Endothelial cell of umbilical vein (primary cell): ENCODE data around the gene CNDP2. TPM values are rescaled to one million over a fixed set of nuclear protein-coding genes. Genes with fewer than 3 reads are reported as not detected.

Source experiments
- BruUV-seq: library from RNA; stranded (reverse); fragments of 400-500 nt; replicated peaks from 2 replicates; lab custom pipeline; 2021; lab: Mats Ljungman, UMichigan
- CTCF ChIA-PET: fragments of 300-600, 350-600 bp; sonication (Branson Sonifier 250); formaldehyde crosslinking; loops from one replicate; lab custom pipeline; 2021; ENCODE audit warnings: antibody characterized with exemption, inconsistent platforms; lab: Charles Lee
- POLR2A ChIA-PET: fragments of 300-600, 350-600 bp; sonication (Branson Sonifier 250); formaldehyde crosslinking; loops from one replicate; lab custom pipeline; 2021; ENCODE audit warnings: antibody characterized with exemption, inconsistent platforms; lab: Charles Lee
- DNase-seq: peaks from one replicate; pipeline ENCODE4 v3.0.0-alpha.2; 2011; ENCODE audit warnings: low read depth, low spot score
- FAIRE-seq: peaks from 2 replicates; lab custom pipeline; 2011; peaks lifted over from hg19 to GRCh38; lab: Jason Lieb, UNC
- H2AFZ ChIP-seq: 2 replicates; pipeline ENCODE4 v1.6.0; 2012; ENCODE audit warnings: low read depth, low read length, control low read depth, inconsistent platforms
- H3K27ac ChIP-seq: 2 replicates; pipeline ENCODE4 v1.5.1; 2011; ENCODE audit warnings: low read depth, mild to moderate bottlenecking, control low read depth, low read length, moderate library complexity; ENCODE audit not compliant: insufficient read depth
- H3K27me3 ChIP-seq, 2 experiments: 2 replicates each; pipeline versions ENCODE4 v1.6.0 to v1.6.1; 2011; ENCODE audit warnings: low read length in 2 of 2, mixed read lengths in 1 of 2; ENCODE audit not compliant: control insufficient read depth in 2 of 2, insufficient read depth in 2 of 2
- H3K36me3 ChIP-seq, 2 experiments: 2 replicates in 1 of 2; 3 replicates in 1 of 2; pipeline ENCODE4 v1.5.1; 2011; ENCODE audit warnings: low read length in 2 of 2, mild to moderate bottlenecking in 1 of 2, moderate library complexity in 1 of 2; ENCODE audit not compliant: control insufficient read depth in 2 of 2, insufficient read depth in 2 of 2; ENCODE audit errors: extremely low read depth in 1 of 2
- H3K4me1 ChIP-seq: 3 replicates; pipeline ENCODE4 v1.5.1; 2011; ENCODE audit warnings: mild to moderate bottlenecking, low read length; ENCODE audit not compliant: control insufficient read depth, insufficient read depth; ENCODE audit errors: extremely low read depth
- H3K4me2 ChIP-seq: 2 replicates; pipeline ENCODE4 v1.6.1; 2011; ENCODE audit warnings: low read length, control low read depth, mixed read lengths; ENCODE audit not compliant: insufficient read depth
- H3K4me3 ChIP-seq, 3 experiments: fragments of 200-600 bp in 1 of 3; sonication (generic), shearing (Covaris generic) in 1 of 3; replicated peaks in 1 of 3; 2 replicates each; pipeline ENCODE4 v1.5.1; 2011 to 2016; ENCODE audit warnings: control low read depth in 3 of 3, low read length in 3 of 3, mild to moderate bottlenecking in 2 of 3, inconsistent platforms in 1 of 3, low read depth in 1 of 3, moderate library complexity in 1 of 3; ENCODE audit not compliant: insufficient read depth in 1 of 3
- H3K79me2 ChIP-seq: 2 replicates; pipeline ENCODE4 v1.6.0; 2012; ENCODE audit warnings: low read length, inconsistent platforms; ENCODE audit not compliant: control insufficient read depth, insufficient read depth
- H3K9ac ChIP-seq: replicated peaks from 2 replicates; pipeline ENCODE3; 2011; ENCODE audit warnings: low read length, control low read depth; ENCODE audit not compliant: insufficient read depth; ENCODE audit errors: extremely low read depth
- H3K9me1 ChIP-seq: replicated peaks from 3 replicates; pipeline ENCODE4 v1.6.0; 2011; ENCODE audit warnings: mild to moderate bottlenecking, low read length; ENCODE audit not compliant: control insufficient read depth, insufficient read depth; ENCODE audit errors: extremely low read depth
- H3K9me3 ChIP-seq: replicated peaks from 2 replicates; pipeline ENCODE4 v1.5.1; 2012; ENCODE audit warnings: low read length, inconsistent platforms; ENCODE audit not compliant: control insufficient read depth, insufficient read depth
- H4K20me1 ChIP-seq: replicated peaks from 2 replicates; pipeline ENCODE3; 2011; ENCODE audit warnings: mild to moderate bottlenecking, low read length; ENCODE audit not compliant: control insufficient read depth, insufficient read depth; ENCODE audit errors: extremely low read depth
- CTCF ChIP-seq, 2 donors: IDR thresholded peaks; 1 replicate in 1 of 2; 2 replicates in 1 of 2; pipeline ENCODE4 v1.5.1; 2011; ENCODE audit warnings: low read length in 2 of 2, mild to moderate bottlenecking in 2 of 2, moderate library complexity in 2 of 2, control low read depth in 1 of 2, inconsistent platforms in 1 of 2, low read depth in 1 of 2; ENCODE audit not compliant: insufficient read depth in 1 of 2; ENCODE audit errors: extremely low read depth in 1 of 2
- EZH2 ChIP-seq: IDR thresholded peaks from 2 replicates; pipeline ENCODE4 v1.6.1; 2012; ENCODE audit warnings: borderline replicate concordance, low read depth, mild to moderate bottlenecking, moderate library complexity, low read length, inconsistent platforms; ENCODE audit not compliant: severe bottlenecking
- FOS ChIP-seq: IDR thresholded peaks from 2 replicates; pipeline ENCODE4 v1.6.1; 2011; ENCODE audit warnings: mild to moderate bottlenecking, low read length, moderate library complexity, borderline replicate concordance; ENCODE audit not compliant: insufficient read depth
- GATA2 ChIP-seq: IDR thresholded peaks from 2 replicates; pipeline ENCODE4 v1.7.0; 2011; ENCODE audit warnings: low read depth, mild to moderate bottlenecking, moderate library complexity, mixed read lengths, low read length; ENCODE audit not compliant: insufficient read length, insufficient read depth
- JUN ChIP-seq: IDR thresholded peaks from 2 replicates; pipeline ENCODE4 v1.6.1; 2011; ENCODE audit warnings: borderline replicate concordance, low read depth; ENCODE audit not compliant: insufficient read length, insufficient read depth
- MAX ChIP-seq: IDR thresholded peaks from 2 replicates; pipeline ENCODE4 v1.6.1; 2011; ENCODE audit not compliant: insufficient read depth, insufficient read length
- MYC ChIP-seq: IDR thresholded peaks from one replicate; pipeline ENCODE4 v1.6.1; 2011; ENCODE audit warnings: mild to moderate bottlenecking, low read depth, low read length
- POLR2A ChIP-seq: IDR thresholded peaks from 2 replicates; pipeline ENCODE4 v1.6.1; 2012; ENCODE audit warnings: low read depth, mild to moderate bottlenecking, control low read depth, low read length
- POLR2AphosphoS5 ChIP-seq: IDR thresholded peaks from 2 replicates; pipeline ENCODE4 v1.6.1; 2012; ENCODE audit warnings: low read depth, mild to moderate bottlenecking, control low read depth, low read length, moderate library complexity; ENCODE audit not compliant: insufficient read depth
- dilution Hi-C: fragments of 300-500 bp; cut with MboI; formaldehyde crosslinking; loops from one replicate; pipeline ENCODE4 v1.15.0; 2019; ENCODE audit warnings: low sequenced_read_pairs; ENCODE audit not compliant: extremely low pct_ligation_motif_present
- intact Hi-C: fragments of 100-400 bp; cut with micrococcal nuclease; formaldehyde crosslinking; loops from one replicate; pipeline ENCODE4 v1.10.0; 2022
- polyA plus RNA-seq, 4 experiments: library from polyadenylated mRNA; depleted of rRNA in 3 of 4; stranded (reverse) in 3 of 4; unstranded in 1 of 4; fragments of >200 nt; gene quantifications; 2 replicates each; pipeline versions ENCODE4 v1.2.1 to v1.2.3, GENCODE V29; 2011 to 2012; ENCODE audit warnings: missing spikeins in 1 of 4
- total RNA-seq: library from RNA; stranded (reverse); gene quantifications from 2 replicates; pipeline ENCODE4 v1.2.3, GENCODE V29; 2021

The CNDP2 gene
- total and polyA plus RNA-seq, 2 donors (not counting 3 experiments of a cell fraction or from before 2014, with no cell fraction given), result 52.9 to 123 TPM

DNA sequence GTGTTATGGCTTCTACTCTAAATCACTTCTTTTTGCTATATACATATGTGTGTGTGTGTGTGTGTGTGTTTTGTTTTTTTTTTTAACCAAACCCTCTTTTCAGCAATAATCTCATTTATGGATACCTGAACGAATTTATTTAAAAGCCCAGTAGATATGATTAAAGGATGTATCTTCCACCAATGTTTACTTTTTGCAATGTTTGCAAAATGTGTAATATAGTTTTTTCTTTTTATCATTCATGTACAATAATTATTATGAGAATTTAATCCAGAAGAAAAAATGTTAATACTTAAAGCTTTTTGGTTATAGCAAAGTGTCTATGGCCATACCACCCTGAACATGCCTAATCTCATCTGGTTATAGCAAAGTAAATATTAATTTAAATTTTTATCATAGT lies 1.6 kb upstream of the CNDP2 start:
- H3K9me1 ChIP-seq, result no peaks in the 10 kb centered on the region
- TF ChIP-seq JUN (no peak), POLR2AphosphoS5 (no peak), EZH2 (no peak), FOS (no peak), CTCF (IDR thresholded peaks at IDR 0.05; ENCODE audit: extremely low read depth in 1 of 2, insufficient read depth in 1 of 2, low read depth in 1 of 2, low read length in 2 of 2) (no peak), GATA2 (no peak), MAX (no peak), POLR2A (no peak), MYC (no peak)
- H3K9me3 ChIP-seq, result no peaks in the 10 kb centered on the region
- no TSS peak for BruUV-seq
- H3K4me3 ChIP-seq, result no peak overlapping the region
- peaks cover 8% of the 10 kb centered on the region for H3K4me1 ChIP-seq
- ChIA-PET POLR2A (no interaction called here), CTCF (interaction anchor here (2.1 kb wide), 1 partner anchor 24 kb away, joined by 4 read pairs; no protein-coding TSS in a partner anchor)
- H3K36me3 ChIP-seq, result no peaks in the 10 kb centered on the region
- DNase-seq, result no peak
- no peak for FAIRE-seq
- H3K9ac ChIP-seq, result no peak overlapping the region
- peaks cover 23% of the 10 kb centered on the region for H3K79me2 ChIP-seq
- H3K4me2 ChIP-seq, result no peak overlapping the region
- no peak overlapping the region for H2AFZ ChIP-seq
- peaks cover 13 to 20% of the 10 kb centered on the region in 2 experiments for H3K27me3 ChIP-seq
- dilution Hi-C loops (no loop called here), intact Hi-C loops (loop anchor here (10.0 kb wide), 1 partner anchor 710 kb away; the partner anchor contains the start of gene PTGR3)
- H4K20me1 ChIP-seq, result no peaks in the 10 kb centered on the region
- no peak overlapping the region for H3K27ac ChIP-seq
